Activated naive CD4-positive, alpha-beta T cell treated with anti-CD3 and anti-CD28 coated beads for 36 hours (primary cell): ENCODE results near the gene ZSWIM8. TPM values are rescaled to one million over a fixed set of nuclear protein-coding genes. Genes with fewer than 3 reads are reported as not detected.

Experiments
- total RNA-seq, 2 experiments: library from RNA; stranded (reverse); gene quantifications; one replicate each; pipeline ENCODE4 v1.2.3, GENCODE V29; 2021

Gene ZSWIM8
- total RNA-seq, 2 experiments from 2014 or later: 25.8 to 26.7 TPM

Other genes with a start within 250 kb of the ZSWIM8 start
- gene USP54, start 194.3 kb upstream of the ZSWIM8 start, total RNA-seq: 1 to 10 TPM; 3.5 to 3.8 TPM
- gene MYOZ1, start 144.1 kb upstream of the ZSWIM8 start, total RNA-seq: not detected
- not detected for gene SYNPO2L, start 129.6 kb upstream of the ZSWIM8 start, total RNA-seq
- 1 to 10 TPM; 7.8 to 9.0 TPM for gene AGAP5, start 87.5 kb upstream of the ZSWIM8 start, total RNA-seq
- gene SEC24C, start 41.2 kb upstream of the ZSWIM8 start, total RNA-seq: 10 to 100 TPM; 67.0 to 68.1 TPM
- gene CHCHD1, start 3.6 kb upstream of the ZSWIM8 start, total RNA-seq: 10 to 100 TPM; 27.4 to 28.8 TPM
- gene NDST2, start 26.0 kb downstream of the ZSWIM8 start, total RNA-seq: 100 to 1,000 TPM; 102 to 127 TPM
- 10 to 100 TPM; 22.9 to 26.3 TPM for gene CAMK2G, start 88.9 kb downstream of the ZSWIM8 start, total RNA-seq
- under 1 TPM; 0.26 to 0.27 TPM for gene PLAU, start 125.5 kb downstream of the ZSWIM8 start, total RNA-seq
- 10 to 100 TPM; 13.4 to 14.4 TPM for gene VCL, start 212.5 kb downstream of the ZSWIM8 start, total RNA-seq